GM19455 (cell line): ENCODE measurements around the gene PCDHB6.
"Not testable (repeated sequence)": the region's sequence is repeated elsewhere in the genome, so short reads cannot be mapped to it uniquely, and the experiment has no call there.

ENCODE experiments used
- ATAC-seq: cut with Tn5 transposase; IDR thresholded peaks from one replicate; pipeline ENCODE4 v1.9.1; 2021; ENCODE audit not compliant: unreplicated experiment

PCDHB6 gene

DNA sequence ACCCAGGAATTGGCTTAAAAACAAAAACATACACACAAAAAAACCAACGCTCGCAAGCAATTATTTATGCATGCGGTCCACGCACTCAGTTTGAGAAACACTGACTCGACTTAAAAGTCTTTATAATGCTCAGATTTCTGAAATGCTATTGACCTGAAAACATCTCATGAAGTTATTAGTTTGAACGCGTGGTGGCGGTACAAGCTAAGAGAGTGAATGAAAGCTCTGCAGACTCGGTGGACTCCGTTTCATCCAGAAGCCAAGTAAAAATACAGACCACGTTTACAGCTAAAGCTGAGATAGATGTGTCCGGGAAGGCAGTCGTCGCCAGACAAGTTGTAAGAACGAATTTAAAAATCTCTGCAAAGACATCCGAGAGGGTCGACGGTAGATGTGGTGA lies at the start of gene PCDHB6:
Gene PCDHB6 (plus strand): TSS at position 246 of the 400 bp plus-strand sequence. CDS start 201 bp downstream, outside the sequence.
- ATAC-seq: no peak

DNA sequence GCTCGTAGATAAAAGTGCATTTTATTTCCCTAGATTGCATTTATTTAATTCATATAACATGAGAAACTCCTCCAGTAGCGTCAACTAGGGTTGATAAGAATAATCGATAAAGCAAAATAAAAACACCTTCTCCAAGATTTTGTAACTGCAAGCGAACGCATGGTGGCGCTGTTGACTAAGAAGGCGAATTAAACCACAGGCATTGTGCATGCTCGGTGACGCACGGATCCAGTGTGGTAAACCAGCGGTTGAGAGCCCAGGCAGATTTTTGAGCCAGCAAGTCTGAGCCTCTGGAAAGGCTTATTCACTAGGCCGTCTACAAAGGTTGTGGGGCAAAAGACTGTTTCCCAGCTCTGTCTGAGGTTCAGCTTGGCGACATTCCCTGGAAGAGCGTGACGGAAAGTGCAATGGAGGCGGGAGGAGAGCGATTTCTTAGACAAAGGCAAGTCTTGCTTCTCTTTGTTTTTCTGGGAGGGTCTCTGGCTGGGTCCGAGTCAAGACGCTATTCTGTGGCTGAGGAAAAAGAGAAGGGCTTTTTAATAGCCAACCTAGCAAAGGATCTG lies 49.5 kb upstream of the PCDHB6 start, which contains the start of gene PCDHB3:
Gene PCDHB3 (plus strand): TSS at position 231 of the 563 bp plus-strand sequence. CDS start 177 bp downstream, at position 408.
- no peak for ATAC-seq

DNA sequence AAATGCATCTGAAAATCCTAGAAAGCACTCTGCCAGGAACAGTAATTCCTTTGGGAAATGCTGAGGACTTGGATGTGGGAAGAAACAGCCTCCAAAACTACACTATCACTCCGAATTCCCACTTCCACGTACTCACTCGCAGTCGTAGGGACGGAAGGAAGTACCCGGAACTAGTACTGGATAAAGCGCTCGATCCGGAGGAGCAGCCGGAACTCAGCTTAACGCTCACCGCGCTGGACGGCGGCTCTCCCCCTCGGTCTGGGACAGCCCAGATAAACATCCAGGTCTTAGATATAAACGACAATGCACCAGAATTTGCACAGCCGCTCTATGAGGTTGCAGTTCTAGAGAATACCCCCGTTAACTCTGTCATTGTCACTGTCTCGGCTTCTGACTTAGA lies 48.8 kb upstream of the PCDHB6 start:
- ATAC-seq: no peak

DNA sequence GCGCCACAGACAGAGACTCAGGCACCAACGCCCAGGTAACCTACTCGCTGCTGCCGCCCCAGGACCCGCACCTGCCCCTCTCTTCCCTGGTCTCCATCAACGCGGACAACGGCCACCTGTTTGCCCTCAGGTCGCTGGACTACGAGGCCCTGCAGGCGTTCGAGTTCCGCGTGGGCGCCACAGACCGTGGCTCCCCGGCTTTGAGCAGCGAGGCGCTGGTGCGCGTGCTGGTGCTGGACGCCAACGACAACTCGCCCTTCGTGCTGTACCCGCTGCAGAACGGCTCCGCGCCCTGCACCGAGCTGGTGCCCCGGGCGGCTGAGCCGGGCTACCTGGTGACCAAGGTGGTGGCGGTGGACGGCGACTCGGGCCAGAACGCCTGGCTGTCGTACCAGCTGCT lies 47.8 kb upstream of the PCDHB6 start:
- not testable (repeated sequence) for ATAC-seq

DNA sequence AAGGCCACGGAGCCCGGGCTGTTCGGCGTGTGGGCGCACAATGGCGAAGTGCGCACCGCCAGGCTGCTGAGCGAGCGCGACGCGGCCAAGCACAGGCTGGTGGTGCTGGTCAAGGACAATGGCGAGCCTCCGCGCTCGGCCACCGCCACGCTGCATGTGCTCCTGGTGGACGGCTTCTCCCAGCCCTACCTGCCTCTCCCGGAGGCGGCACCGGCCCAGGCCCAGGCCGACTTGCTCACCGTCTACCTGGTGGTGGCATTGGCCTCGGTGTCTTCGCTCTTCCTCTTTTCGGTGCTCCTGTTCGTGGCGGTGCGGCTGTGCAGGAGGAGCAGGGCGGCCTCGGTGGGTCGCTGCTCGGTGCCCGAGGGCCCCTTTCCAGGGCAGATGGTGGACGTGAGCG lies 47.4 kb upstream of the PCDHB6 start:
- not testable (repeated sequence) for ATAC-seq

DNA sequence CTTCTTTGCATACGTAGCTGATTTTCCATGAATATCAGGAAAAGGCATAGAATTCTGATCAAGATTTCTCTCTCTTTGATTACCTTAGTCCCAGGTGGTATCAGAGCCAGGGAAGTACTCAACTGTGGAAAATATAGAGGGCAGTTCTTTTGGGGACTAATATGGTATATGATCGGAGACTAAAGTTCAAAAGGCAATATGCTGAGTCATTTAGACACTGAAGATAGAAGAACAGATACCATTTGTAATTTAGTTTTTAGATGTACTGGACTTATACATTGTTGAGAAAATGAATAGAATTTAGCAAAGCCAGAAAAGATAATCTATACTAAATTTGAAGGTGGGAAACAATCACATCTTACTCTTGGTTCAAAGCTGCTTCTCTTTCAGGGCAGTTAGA lies 44.5 kb upstream of the PCDHB6 start:
- ATAC-seq: no peak

DNA sequence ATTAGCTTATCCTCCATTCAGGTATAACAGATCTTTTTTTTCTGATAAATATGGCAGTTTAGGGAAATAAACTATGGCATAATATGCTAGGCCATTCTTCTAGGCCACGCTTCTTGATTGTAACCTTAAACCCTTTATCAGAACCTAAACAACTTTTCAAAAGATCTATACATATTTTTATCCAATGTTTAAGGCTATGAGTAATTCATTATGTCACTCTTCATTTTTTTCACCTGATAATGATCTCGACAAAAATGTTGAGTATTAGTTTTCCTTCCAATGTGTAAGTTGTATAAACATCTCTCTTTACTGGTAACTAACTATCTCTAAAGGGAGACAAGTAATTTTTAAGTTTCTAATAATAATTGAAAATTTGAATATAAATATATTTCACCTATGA lies 30.6 kb upstream of the PCDHB6 start:
- ATAC-seq: no peak

DNA sequence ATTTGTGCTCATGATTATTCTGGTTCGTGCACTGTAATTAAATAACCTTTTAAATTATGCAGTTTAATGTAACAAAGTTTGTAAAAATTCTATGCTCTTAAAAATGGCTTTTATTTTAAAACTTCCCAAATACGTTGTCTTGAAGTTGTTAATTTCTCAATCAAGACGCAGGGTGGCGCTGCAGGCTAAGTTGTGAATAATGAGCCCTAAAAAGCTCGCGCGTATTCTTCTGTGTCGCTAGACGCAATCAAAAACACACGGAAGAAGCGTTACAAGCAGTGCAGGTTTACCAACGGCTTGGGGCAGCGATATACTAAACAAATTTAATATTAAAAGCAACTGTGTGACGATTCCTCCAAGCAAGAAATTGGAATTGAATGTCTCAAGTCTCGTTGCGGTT lies 28.3 kb upstream of the PCDHB6 start, which contains the start of gene PCDHB4:
Gene PCDHB4 (plus strand): TSS at position 256 of the 400 bp plus-strand sequence. CDS start 181 bp downstream, outside the sequence.
- no peak for ATAC-seq

DNA sequence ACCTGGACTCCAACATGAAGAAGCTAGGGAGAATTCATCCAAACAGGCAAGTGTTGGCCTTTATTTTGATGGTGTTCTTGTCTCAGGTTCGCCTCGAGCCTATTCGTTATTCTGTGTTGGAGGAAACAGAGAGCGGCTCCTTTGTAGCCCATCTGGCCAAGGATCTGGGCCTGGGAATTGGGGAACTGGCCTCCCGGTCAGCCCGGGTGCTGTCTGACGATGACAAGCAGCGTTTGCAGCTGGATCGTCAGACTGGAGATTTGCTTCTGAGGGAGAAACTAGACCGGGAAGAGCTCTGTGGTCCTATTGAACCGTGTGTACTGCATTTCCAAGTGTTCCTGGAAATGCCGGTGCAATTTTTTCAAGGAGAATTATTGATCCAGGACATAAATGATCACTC lies 27.9 kb upstream of the PCDHB6 start:
- no peak for ATAC-seq

DNA sequence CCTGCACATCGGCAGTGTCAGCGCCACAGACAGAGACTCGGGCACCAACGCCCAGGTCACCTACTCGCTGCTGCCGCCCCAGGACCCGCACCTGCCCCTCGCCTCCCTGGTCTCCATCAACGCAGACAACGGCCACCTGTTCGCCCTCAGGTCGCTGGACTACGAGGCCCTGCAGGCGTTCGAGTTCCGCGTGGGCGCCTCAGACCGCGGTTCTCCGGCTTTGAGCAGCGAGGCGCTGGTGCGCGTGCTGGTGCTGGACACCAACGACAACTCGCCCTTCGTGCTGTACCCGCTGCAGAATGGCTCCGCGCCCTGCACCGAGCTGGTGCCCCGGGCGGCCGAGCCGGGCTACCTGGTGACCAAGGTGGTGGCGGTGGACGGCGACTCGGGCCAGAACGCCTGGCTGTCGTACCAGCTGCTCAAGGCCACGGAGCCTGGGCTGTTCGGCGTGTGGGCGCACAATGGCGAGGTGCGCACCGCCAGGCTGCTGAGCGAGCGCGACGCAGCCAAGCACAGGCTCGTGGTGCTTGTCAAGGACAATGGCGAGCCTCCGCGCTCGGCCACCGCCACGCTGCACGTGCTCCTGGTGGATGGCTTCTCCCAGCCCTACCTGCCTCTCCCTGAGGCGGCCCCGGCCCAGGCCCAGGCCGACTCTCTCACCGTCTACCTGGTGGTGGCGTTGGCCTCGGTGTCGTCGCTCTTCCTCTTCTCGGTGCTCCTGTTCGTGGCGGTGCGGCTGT lies 26.3 kb upstream of the PCDHB6 start:
- not testable (repeated sequence) for ATAC-seq

DNA sequence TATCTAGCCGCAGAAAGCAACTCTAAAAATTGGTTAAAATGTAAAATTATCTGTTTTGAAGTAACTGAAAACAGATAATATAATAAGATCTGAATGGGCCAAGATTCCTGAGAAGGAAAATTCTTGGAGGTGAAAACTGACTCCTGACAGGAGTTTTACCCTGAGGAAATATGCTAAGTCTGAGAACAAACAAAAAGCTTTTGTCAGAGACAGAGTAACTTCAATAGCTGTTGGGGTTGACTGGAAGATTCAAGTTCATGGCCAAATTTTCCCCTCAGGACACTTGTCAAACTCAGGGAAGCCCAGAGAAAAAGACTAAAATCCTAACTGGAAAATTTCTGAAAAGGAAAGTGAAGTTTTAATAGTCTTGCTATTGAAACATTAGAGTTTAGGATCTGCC lies 22.6 kb upstream of the PCDHB6 start:
- ATAC-seq: no peak

DNA sequence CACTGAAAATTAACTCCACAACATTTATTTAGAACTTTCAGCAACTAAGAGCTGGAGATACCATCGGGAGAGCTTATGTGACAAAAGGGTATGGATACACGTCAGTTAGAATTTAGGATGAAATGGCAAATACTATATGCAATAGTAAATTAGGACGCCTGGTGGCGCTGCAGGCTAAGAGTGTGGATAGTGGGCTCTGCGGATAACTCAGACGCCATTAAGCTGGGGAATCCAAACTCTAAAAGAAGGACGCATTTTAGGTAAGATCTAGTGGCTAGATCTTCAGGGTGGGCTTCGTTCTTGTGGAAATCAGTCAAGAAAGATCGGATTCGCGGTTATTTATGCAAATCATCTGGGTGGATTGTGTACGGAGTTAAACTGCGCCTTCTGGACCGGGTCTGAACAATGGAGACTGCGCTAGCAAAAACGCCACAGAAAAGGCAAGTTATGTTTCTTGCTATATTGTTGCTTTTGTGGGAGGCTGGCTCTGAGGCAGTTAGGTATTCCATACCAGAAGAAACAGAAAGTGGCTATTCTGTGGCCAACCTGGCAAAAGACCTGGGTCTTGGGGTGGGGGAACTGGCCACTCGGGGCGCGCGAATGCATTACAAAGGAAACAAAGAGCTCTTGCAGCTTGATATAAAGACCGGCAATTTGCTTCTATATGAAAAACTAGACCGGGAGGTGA lies 14.7 kb upstream of the PCDHB6 start, which contains the start of gene PCDHB5:
Gene PCDHB5 (plus strand): TSS at position 177 of the 688 bp plus-strand sequence. CDS start 229 bp downstream, at position 406.
- ATAC-seq: no peak

DNA sequence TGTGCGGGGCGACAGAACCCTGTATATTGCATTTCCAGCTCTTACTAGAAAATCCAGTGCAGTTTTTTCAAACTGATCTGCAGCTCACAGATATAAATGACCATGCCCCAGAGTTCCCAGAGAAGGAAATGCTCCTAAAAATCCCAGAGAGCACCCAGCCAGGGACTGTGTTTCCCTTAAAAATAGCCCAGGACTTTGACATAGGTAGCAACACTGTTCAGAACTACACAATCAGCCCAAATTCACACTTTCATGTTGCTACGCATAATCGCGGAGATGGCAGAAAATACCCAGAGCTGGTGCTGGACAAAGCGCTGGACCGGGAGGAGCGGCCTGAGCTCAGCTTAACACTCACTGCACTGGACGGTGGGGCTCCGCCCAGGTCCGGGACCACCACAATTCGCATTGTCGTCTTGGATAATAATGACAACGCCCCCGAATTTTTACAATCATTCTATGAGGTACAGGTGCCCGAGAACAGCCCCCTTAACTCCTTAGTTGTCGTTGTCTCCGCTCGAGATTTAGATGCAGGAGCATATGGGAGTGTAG lies 14.1 kb upstream of the PCDHB6 start:
- no peak for ATAC-seq

DNA sequence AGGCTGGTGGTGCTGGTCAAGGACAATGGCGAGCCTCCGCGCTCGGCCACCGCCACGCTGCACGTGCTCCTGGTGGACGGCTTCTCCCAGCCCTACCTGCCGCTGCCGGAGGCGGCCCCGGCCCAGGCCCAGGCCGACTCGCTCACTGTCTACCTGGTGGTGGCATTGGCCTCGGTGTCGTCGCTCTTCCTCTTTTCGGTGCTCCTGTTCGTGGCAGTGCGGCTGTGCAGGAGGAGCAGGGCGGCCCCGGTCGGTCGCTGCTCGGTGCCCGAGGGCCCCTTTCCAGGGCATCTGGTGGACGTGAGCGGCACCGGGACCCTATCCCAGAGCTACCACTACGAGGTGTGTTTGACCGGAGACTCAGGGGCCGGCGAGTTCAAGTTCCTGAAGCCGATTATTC lies 12.5 kb upstream of the PCDHB6 start:
- not testable (repeated sequence) for ATAC-seq

DNA sequence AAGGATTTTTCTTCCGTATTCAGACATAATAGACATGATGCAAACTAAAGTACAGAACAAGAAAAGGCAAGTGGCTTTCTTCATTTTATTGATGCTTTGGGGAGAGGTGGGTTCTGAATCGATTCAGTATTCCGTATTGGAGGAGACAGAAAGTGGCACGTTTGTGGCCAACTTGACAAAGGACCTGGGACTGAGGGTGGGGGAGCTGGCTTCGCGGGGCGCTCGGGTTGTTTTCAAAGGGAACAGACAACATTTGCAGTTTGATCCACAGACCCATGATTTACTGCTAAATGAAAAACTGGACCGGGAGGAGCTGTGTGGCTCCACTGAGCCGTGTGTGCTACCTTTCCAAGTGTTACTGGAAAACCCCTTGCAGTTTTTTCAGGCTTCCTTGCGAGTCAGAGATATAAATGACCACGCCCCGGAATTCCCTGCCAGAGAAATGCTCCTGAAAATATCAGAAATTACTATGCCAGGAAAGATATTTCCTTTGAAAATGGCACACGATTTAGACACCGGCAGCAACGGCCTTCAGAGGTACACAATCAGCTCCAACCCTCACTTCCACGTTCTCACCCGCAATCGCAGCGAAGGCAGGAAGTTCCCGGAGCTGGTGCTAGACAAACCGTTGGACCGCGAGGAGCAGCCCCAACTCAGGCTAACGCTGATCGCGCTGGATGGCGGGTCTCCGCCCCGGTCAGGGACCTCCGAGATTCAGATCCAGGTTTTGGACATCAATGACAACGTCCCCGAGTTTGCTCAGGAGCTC lies 551 bp downstream of the PCDHB6 start:
- ATAC-seq: no peak

DNA sequence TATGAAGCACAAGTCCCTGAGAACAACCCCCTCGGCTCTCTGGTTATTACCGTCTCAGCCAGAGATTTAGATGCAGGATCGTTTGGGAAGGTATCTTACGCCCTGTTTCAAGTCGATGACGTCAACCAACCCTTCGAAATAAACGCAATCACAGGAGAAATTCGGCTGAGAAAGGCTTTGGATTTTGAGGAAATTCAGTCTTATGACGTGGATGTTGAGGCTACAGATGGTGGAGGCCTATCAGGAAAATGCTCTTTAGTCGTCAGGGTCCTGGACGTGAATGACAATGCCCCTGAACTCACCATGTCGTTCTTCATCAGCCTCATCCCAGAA lies 1.1 kb downstream of the PCDHB6 start:
- no peak for ATAC-seq

DNA sequence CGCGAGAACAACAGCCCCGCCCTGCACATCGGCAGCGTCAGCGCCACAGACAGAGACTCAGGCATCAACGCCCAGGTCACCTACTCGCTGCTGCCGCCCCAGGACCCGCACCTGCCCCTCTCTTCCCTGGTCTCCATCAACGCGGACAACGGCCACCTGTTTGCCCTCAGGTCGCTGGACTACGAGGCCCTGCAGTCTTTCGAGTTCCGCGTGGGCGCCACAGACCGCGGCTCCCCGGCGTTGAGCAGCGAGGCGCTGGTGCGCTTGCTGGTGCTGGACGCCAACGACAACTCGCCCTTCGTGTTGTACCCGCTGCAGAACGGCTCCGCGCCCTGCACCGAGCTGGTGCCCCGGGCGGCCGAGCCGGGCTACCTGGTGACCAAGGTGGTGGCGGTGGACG lies 1.8 kb downstream of the PCDHB6 start:
- ATAC-seq: not testable (repeated sequence)

DNA sequence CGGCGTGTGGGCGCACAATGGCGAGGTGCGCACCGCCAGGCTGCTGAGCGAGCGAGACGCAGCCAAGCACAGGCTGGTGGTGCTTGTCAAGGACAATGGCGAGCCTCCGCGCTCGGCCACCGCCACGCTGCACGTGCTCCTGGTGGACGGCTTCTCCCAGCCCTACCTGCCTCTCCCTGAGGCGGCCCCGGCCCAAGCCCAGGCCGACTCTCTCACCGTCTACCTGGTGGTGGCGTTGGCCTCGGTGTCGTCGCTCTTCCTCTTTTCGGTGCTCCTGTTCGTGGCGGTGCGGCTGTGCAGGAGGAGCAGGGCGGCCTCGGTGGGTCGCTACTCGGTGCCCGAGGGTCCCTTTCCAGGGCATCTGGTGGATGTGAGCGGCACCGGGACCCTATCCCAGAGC lies 2.2 kb downstream of the PCDHB6 start:
- ATAC-seq: not testable (repeated sequence)

DNA sequence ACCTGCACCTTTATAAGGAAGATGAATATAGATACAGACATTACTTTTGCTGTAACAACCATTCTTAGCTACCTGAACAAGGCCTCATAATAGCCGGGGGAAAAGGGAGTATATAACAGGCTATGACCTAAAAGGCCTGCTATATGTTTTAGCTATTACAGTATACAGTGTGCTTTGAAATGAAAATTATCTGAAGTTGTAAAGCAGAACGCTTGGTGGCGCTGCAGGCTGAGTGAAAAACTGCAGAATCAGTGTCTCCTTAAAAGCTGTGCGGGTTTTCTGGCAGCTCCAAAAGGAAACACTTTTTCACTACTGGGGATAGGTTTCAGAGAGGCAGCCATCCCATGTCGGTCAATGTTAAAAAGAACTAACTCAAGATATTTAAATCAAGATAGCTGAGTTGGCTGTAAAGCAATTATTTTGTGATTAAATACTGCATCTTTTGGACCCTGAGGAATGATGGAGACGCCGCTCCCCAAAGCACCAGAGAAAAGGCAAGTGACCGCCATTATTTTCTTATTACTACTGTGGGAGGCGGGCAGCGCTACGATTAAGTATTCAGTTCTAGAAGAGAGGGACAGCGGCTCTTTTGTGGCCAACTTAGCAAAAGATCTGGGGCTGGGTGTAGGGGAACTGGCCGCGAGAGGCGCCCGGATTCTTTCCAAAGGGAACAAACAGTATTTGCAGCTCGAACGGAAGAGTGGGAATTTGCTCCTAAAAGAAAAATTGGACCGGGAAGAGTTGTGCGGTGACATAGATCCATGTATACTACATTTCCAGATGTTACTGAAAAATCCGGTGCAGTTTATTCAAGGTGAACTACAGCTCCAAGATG lies 5.9 kb downstream of the PCDHB6 start:
- no peak for ATAC-seq

DNA sequence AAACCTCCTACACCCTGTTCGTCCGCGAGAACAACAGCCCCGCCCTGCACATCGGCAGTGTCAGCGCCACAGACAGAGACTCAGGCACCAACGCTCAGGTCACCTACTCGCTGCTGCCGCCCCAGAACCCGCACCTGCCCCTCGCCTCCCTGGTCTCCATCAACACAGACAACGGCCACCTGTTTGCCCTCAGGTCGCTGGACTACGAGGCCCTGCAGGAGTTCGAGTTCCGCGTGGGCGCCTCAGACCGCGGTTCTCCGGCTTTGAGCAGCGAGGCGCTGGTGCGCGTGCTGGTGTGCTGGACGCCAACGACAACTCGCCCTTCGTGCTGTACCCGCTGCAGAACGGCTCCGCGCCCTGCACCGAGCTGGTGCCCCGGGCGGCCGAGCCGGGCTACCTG lies 7.5 kb downstream of the PCDHB6 start:
- ATAC-seq: not testable (repeated sequence)
